T-cell (primary cell): ENCODE data around the gene KCNAB2. TPM values are rescaled to one million over a fixed set of nuclear protein-coding genes. Genes with fewer than 3 reads are reported as not detected.
A peak's percentile ranks its signal among the peaks of the same experiment; 100 is the strongest.

Source experiments
- ATAC-seq, 4 experiments: fragments of 200-7000 bp in 3 of 4; fragments of 150-1000 bp in 1 of 4; cut with Tn5 transposase; replicated peaks in 1 of 4; 1 replicate in 3 of 4; 2 replicates in 1 of 4; pipeline ENCODE4 v1.10.0; 2021; ENCODE audit warnings: moderate library complexity in 3 of 4, mild to moderate bottlenecking in 2 of 4, moderate number of reproducible peaks in 1 of 4
- CTCF ChIA-PET, 2 donors: fragments of 300-600 bp; sonication (Branson Sonifier 250); formaldehyde crosslinking; loops; one replicate each; lab custom pipeline; 2022; ENCODE audit warnings: antibody characterized with exemption in 2 of 2; lab: Charles Lee
- POLR2A ChIA-PET, 2 donors: fragments of 300-600 bp; sonication (Branson Sonifier 250); formaldehyde crosslinking; loops; one replicate each; lab custom pipeline; 2022; ENCODE audit warnings: antibody characterized with exemption in 2 of 2; lab: Charles Lee
- DNase-seq, 35 experiments: peaks; one replicate each; pipeline versions ENCODE4 v3.0.0 to v3.0.0-alpha.2; 2013 to 2023
- H3K27ac ChIP-seq: one replicate; pipeline ENCODE4 v1.5.1; 2013; ENCODE audit warnings: low read length
- H3K27me3 ChIP-seq, 2 experiments: replicated peaks in 1 of 2; 1 replicate in 1 of 2; 2 replicates in 1 of 2; pipeline versions ENCODE4 v1.6.1 to v1.7.0; 2013; ENCODE audit warnings: low read length in 1 of 2, mixed read lengths in 1 of 2; ENCODE audit not compliant: control insufficient read depth in 2 of 2, insufficient read depth in 2 of 2; ENCODE audit errors: extremely low read depth in 1 of 2
- H3K36me3 ChIP-seq, 2 donors: 1 replicate in 1 of 2; 2 replicates in 1 of 2; pipeline versions ENCODE4 v1.6.1 to v1.7.0; 2013; ENCODE audit warnings: low read length in 1 of 2; ENCODE audit not compliant: control insufficient read depth in 2 of 2, insufficient read depth in 1 of 2; ENCODE audit errors: extremely low read depth in 1 of 2
- H3K4me1 ChIP-seq, 2 experiments: 1 replicate in 1 of 2; 2 replicates in 1 of 2; pipeline versions ENCODE4 v1.6.1 to v1.7.0; 2013; ENCODE audit warnings: low read length in 2 of 2, mixed read lengths in 1 of 2; ENCODE audit not compliant: insufficient read depth in 2 of 2, control insufficient read depth in 1 of 2; ENCODE audit errors: extremely low read depth in 1 of 2
- H3K4me3 ChIP-seq, 2 donors: 1 replicate in 1 of 2; 2 replicates in 1 of 2; pipeline versions ENCODE4 v1.5.1 to v1.7.0; 2013; ENCODE audit warnings: mild to moderate bottlenecking in 2 of 2, low read length in 1 of 2, moderate library complexity in 1 of 2; ENCODE audit not compliant: control insufficient read depth in 1 of 2; ENCODE audit errors: extremely low read depth in 1 of 2
- H3K9me3 ChIP-seq: 2 replicates; pipeline ENCODE4 v1.7.0; 2013
- H3K27ac Mint-ChIP-seq, 2 donors: one replicate each; pipeline ENCODE4 v1.8.0; 2020 to 2021; ENCODE audit warnings: mild to moderate bottlenecking in 2 of 2, mixed read lengths in 2 of 2
- H3K27me3 Mint-ChIP-seq, 2 donors: one replicate each; pipeline ENCODE4 v1.8.0; 2021 to 2022; ENCODE audit warnings: mixed read lengths in 2 of 2
- H3K36me3 Mint-ChIP-seq: one replicate; pipeline ENCODE4 v1.8.0; 2021; ENCODE audit warnings: mixed read lengths
- H3K4me1 Mint-ChIP-seq, 3 donors: one replicate each; pipeline ENCODE4 v1.8.0; 2020 to 2022; ENCODE audit warnings: mixed read lengths in 3 of 3, mild to moderate bottlenecking in 1 of 3
- H3K4me3 Mint-ChIP-seq, 3 donors: one replicate each; pipeline ENCODE4 v1.8.0; 2020 to 2022; ENCODE audit warnings: mild to moderate bottlenecking in 3 of 3, mixed read lengths in 3 of 3, moderate library complexity in 3 of 3
- H3K9me3 Mint-ChIP-seq, 3 donors: one replicate each; pipeline ENCODE4 v1.8.0; 2020 to 2022; ENCODE audit warnings: mixed read lengths in 3 of 3
- WGBS: methylation state at CpG from one replicate; pipeline ENCODE4 v1.1.5; 2013; ENCODE audit warnings: missing lambda C conversion rate; ENCODE audit not compliant: insufficient coverage; 5-methylcytosine and 5-hydroxymethylcytosine counted together
- total RNA-seq, 35 experiments: library from RNA in 6 of 35; stranded (reverse) in 6 of 35; fragments of 120-200 nt in 1 of 35; gene quantifications; one replicate each; pipeline versions ENCODE4 v1.2.1 to v1.2.4 and lab custom pipeline; 2013 to 2026

The KCNAB2 gene
- total RNA-seq, 5 donors from 2014 or later (not counting 1 experiment from before 2014, with no cell fraction given), result 181 to 270 (median 252) TPM

- no peak overlapping the region for H3K27ac ChIP-seq
- peak overlapping the region in 1 of 2 donors; percentile 55 for H3K27ac Mint-ChIP-seq
- ATAC-seq, result no peak
- H3K9me3 ChIP-seq, result no peaks in the 10 kb centered on the region
- WGBS, result 94% methylated on average over 9 of the region's 17 CpGs
- H3K4me3 Mint-ChIP-seq, result no peak overlapping the region
- no peak overlapping the region for H3K4me3 ChIP-seq
- H3K36me3 Mint-ChIP-seq, result peaks cover 4% of the 10 kb centered on the region
- DNase-seq, result no peak
- H3K4me1 ChIP-seq, result peaks cover 0 to 52% of the 10 kb centered on the region in 2 experiments
- POLR2A ChIA-PET, result no interaction called here
- H3K9me3 Mint-ChIP-seq, result no peaks in the 10 kb centered on the region
- CTCF ChIA-PET, result no interaction called here
- peaks cover 8 to 14% of the 10 kb centered on the region in 2 donors for H3K36me3 ChIP-seq
- no peaks in the 10 kb centered on the region for H3K27me3 Mint-ChIP-seq
- H3K4me1 Mint-ChIP-seq, result peaks cover 33 to 54% (median 49%) of the 10 kb centered on the region in 3 donors
- H3K27me3 ChIP-seq, result no peaks in the 10 kb centered on the region
These were observed 45.0 kb upstream of the KCNAB2 start for GRCh38 chr1:6000444-6001288.

- peak in 3 of 4 experiments; percentile 13 to 64 (median 54) for ATAC-seq
- DNase-seq, result peak in 4 of 35 experiments; percentile 17 to 41 (median 19)
- Mint-ChIP-seq H3K4me3 (no peak overlapping the region), H3K27me3 (no peaks in the 10 kb centered on the region), H3K4me1 (peaks cover 33 to 55% (median 55%) of the 10 kb centered on the region in 3 donors), H3K9me3 (no peaks in the 10 kb centered on the region), H3K36me3 (peaks cover 4% of the 10 kb centered on the region), H3K27ac (peak overlapping the region in 1 of 2 donors; percentile 28)
- ChIA-PET POLR2A (no interaction called here), CTCF (no interaction called here)
- WGBS, result 56% methylated on average over 10 of the region's 13 CpGs
- Histone ChIP-seq H3K4me1 (peaks cover 0 to 44% of the 10 kb centered on the region in 2 experiments), H3K27me3 (no peaks in the 10 kb centered on the region), H3K27ac (no peak overlapping the region), H3K36me3 (peaks cover 3 to 9% of the 10 kb centered on the region in 2 donors), H3K9me3 (no peaks in the 10 kb centered on the region), H3K4me3 (no peak overlapping the region)
These were observed 43.6 kb upstream of the KCNAB2 start for GRCh38 chr1:6001992-6002576.

GRCh38 chr1:6002714-6003501, 42.8 kb upstream of the KCNAB2 start:
- POLR2A ChIA-PET, result no interaction called here
- Mint-ChIP-seq H3K4me1 (peaks cover 27 to 52% (median 50%) of the 10 kb centered on the region in 3 donors), H3K27ac (peak overlapping the region in 1 of 2 donors; percentile 48), H3K4me3 (no peak overlapping the region), H3K9me3 (no peaks in the 10 kb centered on the region), H3K36me3 (peaks cover 4% of the 10 kb centered on the region), H3K27me3 (no peaks in the 10 kb centered on the region)
- CTCF ChIA-PET, result no interaction called here
- Histone ChIP-seq H3K4me1 (peaks cover 0 to 46% of the 10 kb centered on the region in 2 experiments), H3K27ac (no peak overlapping the region), H3K4me3 (no peak overlapping the region), H3K36me3 (peaks cover 3 to 9% of the 10 kb centered on the region in 2 donors), H3K27me3 (no peaks in the 10 kb centered on the region), H3K9me3 (no peaks in the 10 kb centered on the region)
- peak in 2 of 4 experiments; percentile 14 to 33 for ATAC-seq
- 95% methylated on average over 25 of the region's 33 CpGs for WGBS
- no peak for DNase-seq

GRCh38 chr1:6003568-6004411, 41.9 kb upstream of the KCNAB2 start:
- Histone ChIP-seq H3K27ac (no peak overlapping the region), H3K36me3 (peaks cover 3 to 12% of the 10 kb centered on the region in 2 donors), H3K9me3 (no peaks in the 10 kb centered on the region), H3K4me3 (no peak overlapping the region), H3K27me3 (no peaks in the 10 kb centered on the region), H3K4me1 (peaks cover 0 to 40% of the 10 kb centered on the region in 2 experiments)
- DNase-seq (peak in 1 of 35 experiments; percentile 43), ATAC-seq (no peak)
- 95% methylated on average over 7 of the region's 24 CpGs for WGBS
- Mint-ChIP-seq H3K27me3 (no peaks in the 10 kb centered on the region), H3K27ac (peak overlapping the region in 1 of 2 donors; percentile 48), H3K36me3 (peaks cover 4% of the 10 kb centered on the region), H3K4me1 (peaks cover 18 to 48% (median 48%) of the 10 kb centered on the region in 3 donors), H3K4me3 (no peak overlapping the region), H3K9me3 (no peaks in the 10 kb centered on the region)
- ChIA-PET CTCF (no interaction called here), POLR2A (no interaction called here)

- Mint-ChIP-seq H3K9me3 (no peaks in the 10 kb centered on the region), H3K27me3 (no peaks in the 10 kb centered on the region), H3K27ac (peak overlapping the region in 1 of 2 donors; percentile 25), H3K4me1 (peaks cover 16 to 46% (median 44%) of the 10 kb centered on the region in 3 donors), H3K4me3 (no peak overlapping the region), H3K36me3 (peaks cover 4% of the 10 kb centered on the region)
- POLR2A ChIA-PET, result no interaction called here
- DNase-seq, result no peak
- 97% methylated on average over 8 of the region's 11 CpGs for WGBS
- ATAC-seq, result no peak
- Histone ChIP-seq H3K4me1 (peaks cover 0 to 47% of the 10 kb centered on the region in 2 experiments), H3K4me3 (no peak overlapping the region), H3K27me3 (no peaks in the 10 kb centered on the region), H3K36me3 (peaks cover 3 to 14% of the 10 kb centered on the region in 2 donors), H3K27ac (no peak overlapping the region), H3K9me3 (no peaks in the 10 kb centered on the region)
- CTCF ChIA-PET, result no interaction called here
These were observed 41.1 kb upstream of the KCNAB2 start for GRCh38 chr1:6004412-6005123.
